Lower lobe of right lung (tissue), 2 donors: ENCODE results near the gene C6orf136. TPM values are rescaled to one million over a fixed set of nuclear protein-coding genes. Genes with fewer than 3 reads are reported as not detected.

Experiments
- ATAC-seq, 2 donors: fragments of 200-7000 bp; cut with Tn5 transposase; one replicate each; pipeline ENCODE4 v1.9.1; 2020 to 2022; ENCODE audit warnings: mild to moderate bottlenecking in 2 of 2, moderate library complexity in 2 of 2
- DNase-seq: peaks from one replicate; pipeline ENCODE4 v3.0.0-alpha.2; 2020
- H3K27ac ChIP-seq: fragments of 200-600 bp; one replicate; pipeline ENCODE4 v1.8.0; 2022
- H3K27me3 ChIP-seq: fragments of 200-600 bp; one replicate; pipeline ENCODE4 v1.8.0; 2022; ENCODE audit warnings: low read depth
- H3K36me3 ChIP-seq: fragments of 200-600 bp; one replicate; pipeline ENCODE4 v1.8.0; 2022; ENCODE audit warnings: mild to moderate bottlenecking
- H3K4me1 ChIP-seq: fragments of 200-600 bp; one replicate; pipeline ENCODE4 v1.8.0; 2022
- H3K4me3 ChIP-seq: fragments of 200-600 bp; one replicate; pipeline ENCODE4 v1.8.0; 2022; ENCODE audit warnings: mild to moderate bottlenecking
- H3K9me3 ChIP-seq: fragments of 200-600 bp; one replicate; pipeline ENCODE4 v1.8.0; 2022
- CTCF ChIP-seq: fragments of 200-600 bp; IDR thresholded peaks from one replicate; pipeline ENCODE4 v1.8.0; 2022; ENCODE audit warnings: antibody characterized with exemption, mild to moderate bottlenecking
- intact Hi-C: fragments of 100-400 bp; cut with DNase I; formaldehyde crosslinking; loops from one replicate; pipeline ENCODE4 v1.11.0; 2022
- total RNA-seq: library from RNA; stranded (reverse); fragmentation: NEBNext Ultra II Directional; extraction: Animal tissue kit (Norgen Biotek cat#: 25700); gene quantifications from one replicate; pipeline ENCODE4 v1.2.1, GENCODE V29; 2021
- donor health status: DM: no; HTN: yes; CAD: no; lungs with severe emphysema.

C6orf136 gene
- total RNA-seq, 1 donor from 2014 or later: 19.9 TPM

GRCh38 chr6:30643656-30644055 lies 3.3 kb upstream of the C6orf136 start:
- Histone ChIP-seq H3K9me3 (no peaks in the 10 kb centered on the region), H3K4me3 (no peak overlapping the region), H3K27me3 (no peaks in the 10 kb centered on the region), H3K27ac (no peak overlapping the region), H3K4me1 (peaks cover 16% of the 10 kb centered on the region), H3K36me3 (peaks cover 41% of the 10 kb centered on the region)
- DNase-seq (no peak), ATAC-seq (no peak)
- no peak for TF ChIP-seq CTCF
- intact Hi-C loops: no loop called here

GRCh38 chr6:30644769-30645168 lies 2.2 kb upstream of the C6orf136 start:
- Histone ChIP-seq H3K4me1 (peaks cover 16% of the 10 kb centered on the region), H3K27ac (no peak overlapping the region), H3K27me3 (no peaks in the 10 kb centered on the region), H3K9me3 (no peaks in the 10 kb centered on the region), H3K4me3 (no peak overlapping the region), H3K36me3 (peaks cover 41% of the 10 kb centered on the region)
- no peak for DNase-seq
- TF ChIP-seq CTCF: no peak
- intact Hi-C loops: no loop called here
- ATAC-seq: no peak

- DNase-seq: no peak
- Histone ChIP-seq H3K9me3 (no peaks in the 10 kb centered on the region), H3K27ac (no peak overlapping the region), H3K4me1 (peaks cover 16% of the 10 kb centered on the region), H3K36me3 (peaks cover 34% of the 10 kb centered on the region), H3K4me3 (no peak overlapping the region), H3K27me3 (no peaks in the 10 kb centered on the region)
- ATAC-seq: no peak
- no peak for TF ChIP-seq CTCF
- intact Hi-C loops: no loop called here
Observed at GRCh38 chr6:30645989-30646388, 944 bp upstream of the C6orf136 start.

- DNase-seq: peak; percentile 89
- TF ChIP-seq CTCF: no peak
- peak; percentile 92 to 93 for ATAC-seq
- intact Hi-C loops: no loop called here
- H3K27me3 ChIP-seq: no peaks in the 10 kb centered on the region
- no peaks in the 10 kb centered on the region for H3K9me3 ChIP-seq
- peaks cover 16% of the 10 kb centered on the region for H3K4me1 ChIP-seq
- peaks cover 36% of the 10 kb centered on the region for H3K36me3 ChIP-seq
- peak overlapping the region; percentile 89 for H3K27ac ChIP-seq
- peak overlapping the region; percentile 95 for H3K4me3 ChIP-seq
Observed at GRCh38 chr6:30647242-30648116, 546 bp downstream of the C6orf136 start.

GRCh38 chr6:30651143-30651542 lies 4.2 kb downstream of the C6orf136 start:
- Histone ChIP-seq H3K36me3 (peaks cover 54% of the 10 kb centered on the region), H3K27ac (no peak overlapping the region), H3K4me3 (no peak overlapping the region), H3K27me3 (no peaks in the 10 kb centered on the region), H3K9me3 (no peaks in the 10 kb centered on the region), H3K4me1 (peaks cover 14% of the 10 kb centered on the region)
- no peak for DNase-seq
- intact Hi-C loops: no loop called here
- TF ChIP-seq CTCF: no peak
- ATAC-seq: no peak
